Osteoblast (primary cell): ENCODE measurements around the gene PARG. TPM values are rescaled to one million over a fixed set of nuclear protein-coding genes. Genes with fewer than 3 reads are reported as not detected.
"Not testable (repeated sequence)": the region's sequence is repeated elsewhere in the genome, so short reads cannot be mapped to it uniquely, and the experiment has no call there.

Source experiments
- DNase-seq: peaks from one replicate; pipeline ENCODE4 v3.0.0; 2011; ENCODE audit warnings: low spot score, mixed read lengths; ENCODE audit not compliant: insufficient read length; ENCODE audit errors: missing footprints
- H2AFZ ChIP-seq: 2 replicates; pipeline ENCODE4 v1.6.0; 2011; ENCODE audit warnings: mild to moderate bottlenecking, low read length
- H3K27ac ChIP-seq: 2 replicates; pipeline ENCODE4 v1.5.1; 2011; ENCODE audit warnings: mild to moderate bottlenecking, low read depth, low read length, moderate library complexity
- H3K27me3 ChIP-seq: 2 replicates; pipeline ENCODE4 v1.6.0; 2012; ENCODE audit warnings: mild to moderate bottlenecking, control low read depth, inconsistent platforms, low read length, moderate library complexity; ENCODE audit not compliant: insufficient read depth
- H3K36me3 ChIP-seq: 2 replicates; pipeline ENCODE4 v1.5.1; 2011; ENCODE audit warnings: mild to moderate bottlenecking, low read length, control low read depth, moderate library complexity; ENCODE audit not compliant: insufficient read depth
- H3K4me1 ChIP-seq: 2 replicates; pipeline ENCODE4 v1.5.1; 2011; ENCODE audit warnings: mild to moderate bottlenecking, low read length, control low read depth, moderate library complexity; ENCODE audit not compliant: insufficient read depth
- H3K4me2 ChIP-seq: 2 replicates; pipeline ENCODE4 v1.6.0; 2011; ENCODE audit warnings: mild to moderate bottlenecking, low read length; ENCODE audit not compliant: insufficient read depth
- H3K4me3 ChIP-seq: fragments of 200-600 bp; sonication (generic); 3 replicates; pipeline ENCODE4 v1.5.1; 2012; ENCODE audit warnings: mild to moderate bottlenecking, low read length, inconsistent platforms; ENCODE audit not compliant: insufficient read depth
- H3K79me2 ChIP-seq: 2 replicates; pipeline ENCODE4 v1.6.0; 2012; ENCODE audit warnings: mild to moderate bottlenecking, low read length, control low read depth, inconsistent platforms; ENCODE audit not compliant: insufficient read depth
- H3K9me3 ChIP-seq: 2 replicates; pipeline ENCODE4 v1.5.1; 2011; ENCODE audit warnings: low read depth, low read length, control low read depth
- H4K20me1 ChIP-seq: 2 replicates; pipeline ENCODE4 v1.6.0; 2012; ENCODE audit warnings: mild to moderate bottlenecking, low read length, control low read depth; ENCODE audit not compliant: insufficient read depth
- total RNA-seq: library from RNA; depleted of rRNA; stranded (reverse); fragments of >200 nt; gene quantifications from 2 replicates; pipeline ENCODE4 v1.2.3, GENCODE V29; 2012
- TF ChIP-seq, protein P1 (sequence below): IDR thresholded peaks from 2 replicates; pipeline ENCODE4 v1.5.1; 2011; ENCODE audit warnings: mild to moderate bottlenecking, low read depth, low read length, moderate library complexity; ENCODE audit errors: extremely low read depth

Gene PARG
- total RNA-seq, 1 donor = 33.7 TPM

DNA sequence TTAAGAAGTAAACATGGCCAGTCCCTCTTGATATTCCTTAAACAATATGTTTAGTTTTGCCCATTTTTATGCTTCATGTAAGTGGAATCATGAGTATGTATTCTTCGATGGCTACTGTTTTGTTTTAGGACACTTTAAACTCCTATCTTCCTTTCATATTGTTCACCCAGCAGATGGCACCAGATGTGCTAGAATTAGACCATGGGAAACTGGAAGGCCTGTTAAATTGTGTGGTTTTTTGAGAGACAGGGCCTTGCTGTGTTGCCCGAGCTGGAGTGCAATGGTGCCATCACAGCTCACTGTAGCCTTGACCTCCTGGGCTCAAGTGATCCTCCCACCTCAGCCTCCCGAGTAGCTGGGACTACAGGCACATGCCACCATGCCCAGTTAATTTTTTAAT, 11.3 kb upstream of the PARG start:
- not testable (repeated sequence) for H3K9me3 ChIP-seq, H3K36me3 ChIP-seq, DNase-seq, H3K27ac ChIP-seq, H4K20me1 ChIP-seq, H2AFZ ChIP-seq, H3K4me3 ChIP-seq, H3K4me2 ChIP-seq, H3K4me1 ChIP-seq, H3K27me3 ChIP-seq
- H3K79me2 ChIP-seq = peaks cover 20% of the 10 kb centered on the region
- TF ChIP-seq, protein P1, sequence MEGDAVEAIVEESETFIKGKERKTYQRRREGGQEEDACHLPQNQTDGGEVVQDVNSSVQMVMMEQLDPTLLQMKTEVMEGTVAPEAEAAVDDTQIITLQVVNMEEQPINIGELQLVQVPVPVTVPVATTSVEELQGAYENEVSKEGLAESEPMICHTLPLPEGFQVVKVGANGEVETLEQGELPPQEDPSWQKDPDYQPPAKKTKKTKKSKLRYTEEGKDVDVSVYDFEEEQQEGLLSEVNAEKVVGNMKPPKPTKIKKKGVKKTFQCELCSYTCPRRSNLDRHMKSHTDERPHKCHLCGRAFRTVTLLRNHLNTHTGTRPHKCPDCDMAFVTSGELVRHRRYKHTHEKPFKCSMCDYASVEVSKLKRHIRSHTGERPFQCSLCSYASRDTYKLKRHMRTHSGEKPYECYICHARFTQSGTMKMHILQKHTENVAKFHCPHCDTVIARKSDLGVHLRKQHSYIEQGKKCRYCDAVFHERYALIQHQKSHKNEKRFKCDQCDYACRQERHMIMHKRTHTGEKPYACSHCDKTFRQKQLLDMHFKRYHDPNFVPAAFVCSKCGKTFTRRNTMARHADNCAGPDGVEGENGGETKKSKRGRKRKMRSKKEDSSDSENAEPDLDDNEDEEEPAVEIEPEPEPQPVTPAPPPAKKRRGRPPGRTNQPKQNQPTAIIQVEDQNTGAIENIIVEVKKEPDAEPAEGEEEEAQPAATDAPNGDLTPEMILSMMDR = peak; percentile 10

DNA sequence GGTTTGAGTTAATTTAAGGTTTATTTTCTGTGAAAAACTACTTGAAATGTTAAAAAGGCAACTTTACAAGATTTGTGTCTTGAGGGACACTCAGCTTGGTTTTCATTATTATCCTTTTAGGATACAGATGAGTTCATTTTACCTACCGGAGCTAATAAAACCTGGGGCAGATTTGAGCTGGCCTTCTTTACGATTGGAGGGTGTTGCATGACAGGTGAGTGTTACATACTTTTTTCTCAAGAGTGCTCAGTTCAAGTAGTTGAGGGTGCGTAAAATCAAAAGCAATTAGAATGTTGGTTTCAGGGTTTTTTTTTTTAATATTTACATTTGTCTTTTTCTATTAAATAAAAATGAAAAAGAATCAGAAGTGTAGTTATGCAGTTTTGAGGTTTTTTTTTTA, 10.2 kb upstream of the PARG start:
- H3K36me3 ChIP-seq, H3K9me3 ChIP-seq, DNase-seq, H2AFZ ChIP-seq, H3K4me1 ChIP-seq, H3K27ac ChIP-seq, H3K4me3 ChIP-seq, H4K20me1 ChIP-seq, H3K4me2 ChIP-seq, H3K27me3 ChIP-seq: not testable (repeated sequence)
- H3K79me2 ChIP-seq = peaks cover 17% of the 10 kb centered on the region

DNA sequence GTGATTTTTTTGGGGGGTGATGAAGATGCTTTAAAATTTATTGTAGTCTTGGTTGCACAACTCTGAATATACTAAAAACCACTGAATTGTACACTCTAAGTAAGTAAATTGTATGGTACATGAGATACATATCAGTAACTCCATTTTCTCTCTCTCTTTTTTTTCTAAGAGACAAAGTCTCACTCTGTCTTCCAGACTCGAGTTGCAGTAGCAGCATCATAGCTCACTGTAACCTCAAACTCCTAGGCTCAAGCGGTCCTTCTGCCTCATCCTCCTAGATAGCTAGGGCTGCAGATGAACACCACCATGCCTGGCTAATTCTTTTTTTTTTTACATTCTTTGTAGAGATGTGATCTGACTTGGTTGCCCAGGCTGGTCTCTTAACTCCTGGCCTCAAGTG, 6.9 kb upstream of the PARG start:
- H3K4me3 ChIP-seq, DNase-seq, H3K27ac ChIP-seq, H3K4me2 ChIP-seq, H3K27me3 ChIP-seq, H4K20me1 ChIP-seq, H3K36me3 ChIP-seq, H2AFZ ChIP-seq, H3K4me1 ChIP-seq, H3K9me3 ChIP-seq: not testable (repeated sequence)
- peaks cover 24% of the 10 kb centered on the region for H3K79me2 ChIP-seq

DNA sequence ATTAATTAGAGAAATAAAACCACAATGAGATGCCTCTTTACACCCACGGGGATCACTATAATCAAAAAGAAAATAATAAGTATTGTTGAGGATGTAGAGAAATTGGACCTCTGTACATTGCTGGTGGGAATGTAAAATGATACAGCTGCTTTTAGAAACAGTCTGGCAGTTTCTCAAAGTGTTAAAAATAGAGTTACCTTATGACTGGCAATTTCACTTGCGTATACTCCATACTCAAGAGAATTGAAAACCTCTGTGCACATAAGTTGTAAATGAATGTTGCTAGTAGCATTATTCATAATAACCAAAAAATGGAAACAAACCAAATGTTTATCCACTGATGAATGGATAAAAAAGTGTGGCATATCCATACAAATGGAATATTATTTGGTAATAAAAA, 6.3 kb upstream of the PARG start:
- H3K27me3 ChIP-seq, H3K4me1 ChIP-seq, H3K4me2 ChIP-seq, H3K9me3 ChIP-seq, H3K36me3 ChIP-seq, H2AFZ ChIP-seq, H3K27ac ChIP-seq, DNase-seq, H4K20me1 ChIP-seq, H3K4me3 ChIP-seq: not testable (repeated sequence)
- H3K79me2 ChIP-seq = peaks cover 29% of the 10 kb centered on the region

DNA sequence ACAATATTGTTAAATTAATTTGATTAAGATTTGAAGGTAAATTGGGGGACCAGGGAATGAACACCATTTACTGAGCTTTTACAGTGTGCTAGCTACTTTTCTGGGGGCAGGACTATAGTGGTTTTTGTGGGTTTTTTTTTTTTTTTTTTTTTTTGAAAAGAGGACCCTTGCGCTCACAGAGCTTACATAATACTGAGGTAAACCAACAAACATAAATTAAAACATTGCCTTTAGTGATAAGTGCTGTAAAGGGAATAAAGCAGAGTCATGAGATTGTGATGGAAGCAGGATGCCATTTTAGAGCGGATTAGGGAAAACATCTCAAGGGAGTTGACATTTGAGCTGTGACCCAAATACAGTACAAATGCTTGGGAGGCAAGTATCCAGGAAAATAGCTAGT, 1.8 kb upstream of the PARG start:
- not testable (repeated sequence) for H4K20me1 ChIP-seq, H3K9me3 ChIP-seq, H3K4me3 ChIP-seq, H3K36me3 ChIP-seq, DNase-seq, H3K27me3 ChIP-seq, H2AFZ ChIP-seq
- H3K79me2 ChIP-seq = peaks cover 57% of the 10 kb centered on the region
- H3K4me2 ChIP-seq = peak overlapping the region; percentile 91
- peaks cover 17% of the 10 kb centered on the region for H3K4me1 ChIP-seq
- H3K27ac ChIP-seq = peak overlapping the region; percentile 45

DNA sequence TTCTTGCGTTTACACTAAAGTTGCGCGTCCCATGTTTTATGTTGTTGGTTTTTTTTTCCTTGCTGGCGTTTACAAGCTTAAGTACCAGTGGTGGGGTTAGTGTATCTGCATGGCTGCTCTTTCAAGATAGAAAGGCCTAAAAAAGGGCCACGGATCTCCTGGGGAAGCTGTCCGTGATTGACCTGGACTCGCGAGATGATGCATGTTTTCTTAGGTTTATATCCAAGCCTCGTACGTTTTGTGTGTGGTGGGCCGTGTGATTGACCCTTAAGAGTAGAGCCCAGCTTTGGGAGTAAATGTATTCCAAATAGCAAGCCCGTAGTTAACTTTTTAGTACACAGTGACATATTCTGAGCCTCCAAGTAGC, 495 bp upstream of the PARG start:
- H3K79me2 ChIP-seq = peaks cover 62% of the 10 kb centered on the region

DNA sequence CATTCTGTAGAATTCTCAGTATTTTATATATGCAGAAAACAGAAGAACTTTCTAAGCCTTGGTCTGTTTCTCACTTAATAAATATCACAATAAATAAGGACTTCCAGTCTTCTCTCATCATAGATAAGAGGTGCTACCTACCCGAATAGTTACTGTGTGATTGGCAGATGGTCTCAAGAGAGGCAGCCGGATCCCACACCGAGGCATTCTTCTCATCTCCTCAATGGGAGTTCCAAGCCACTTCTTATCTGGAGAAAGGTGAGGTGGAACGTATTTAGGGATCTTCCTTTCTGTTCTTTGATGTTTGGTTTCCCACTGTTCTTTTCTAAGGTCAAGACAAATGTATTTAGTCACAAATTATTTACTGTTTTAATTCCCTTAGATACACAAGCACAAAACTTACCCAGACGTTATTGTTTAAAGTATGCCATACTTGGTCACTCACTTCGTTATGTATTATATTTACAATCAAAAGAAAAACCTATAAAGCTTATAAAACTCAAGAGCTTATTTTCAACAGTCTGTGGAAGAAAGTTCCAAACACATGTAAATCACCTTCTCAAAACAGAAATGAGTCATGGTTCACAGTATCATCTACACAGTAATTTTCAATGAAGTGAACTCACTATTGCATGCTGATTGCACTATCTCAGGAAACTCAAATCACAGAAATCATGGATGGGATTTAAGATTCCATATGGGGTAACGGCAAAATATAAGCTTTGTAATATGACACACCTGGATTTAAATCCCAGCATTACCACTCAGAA, 9.7 kb downstream of the PARG start:
- H3K4me2 ChIP-seq, H3K79me2 ChIP-seq, H3K36me3 ChIP-seq, H3K4me3 ChIP-seq, DNase-seq, H4K20me1 ChIP-seq, H3K27ac ChIP-seq, H3K4me1 ChIP-seq, H3K27me3 ChIP-seq, H2AFZ ChIP-seq, H3K9me3 ChIP-seq: not testable (repeated sequence)

More for the DNA sequence above, 495 bp upstream of the PARG start:
- peak overlapping the region; percentile 77 for H3K27ac ChIP-seq
- DNase-seq, H3K36me3 ChIP-seq, H4K20me1 ChIP-seq, H3K9me3 ChIP-seq, H3K27me3 ChIP-seq: not testable (repeated sequence)
- peaks cover 17% of the 10 kb centered on the region for H3K4me1 ChIP-seq
- peak overlapping the region; percentile 85 for H2AFZ ChIP-seq
- peak overlapping the region; percentile 91 for H3K4me2 ChIP-seq
- H3K4me3 ChIP-seq = peak overlapping the region; percentile 87

DNA sequence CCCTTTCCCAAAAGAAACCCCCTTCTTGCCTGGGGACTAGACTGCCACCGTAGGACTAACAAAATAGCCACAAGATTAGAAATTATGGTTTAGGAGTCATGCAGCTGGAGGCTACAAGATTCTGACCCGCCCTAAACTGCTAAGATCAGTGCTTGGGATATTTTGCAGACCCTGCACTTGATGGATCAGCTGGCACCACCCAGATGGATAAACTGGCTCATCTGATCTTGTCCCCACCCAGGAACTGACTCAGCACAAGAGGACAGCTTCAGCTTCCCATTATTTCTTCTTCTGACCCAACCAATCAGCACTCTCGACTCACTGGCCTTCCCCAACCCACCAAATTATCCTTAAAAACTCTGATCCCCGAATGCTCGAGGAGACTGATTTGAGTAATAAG, 10.6 kb downstream of the PARG start:
- not testable (repeated sequence) for H3K79me2 ChIP-seq, H3K27me3 ChIP-seq, H3K4me2 ChIP-seq, H4K20me1 ChIP-seq, H3K4me1 ChIP-seq, H2AFZ ChIP-seq, H3K27ac ChIP-seq, H3K9me3 ChIP-seq, H3K4me3 ChIP-seq, H3K36me3 ChIP-seq, DNase-seq
